CD4-positive, CD25-positive, alpha-beta regulatory T cell (primary cell): ENCODE measurements around the gene CCM2. TPM values are rescaled to one million over a fixed set of nuclear protein-coding genes. Genes with fewer than 3 reads are reported as not detected.

Source experiments
- ATAC-seq, 2 donors: fragments of 150-1000 bp; cut with Tn5 transposase; one replicate each; pipeline ENCODE4 v1.10.0; 2021; ENCODE audit warnings: low read depth in 2 of 2, moderate number of reproducible peaks in 2 of 2, moderate library complexity in 1 of 2
- DNase-seq, 3 donors: peaks; one replicate each; pipeline versions ENCODE4 v3.0.0 to v3.0.0-alpha.2; 2012 to 2022; ENCODE audit warnings: mixed read lengths in 1 of 3
- H3K27ac ChIP-seq: one replicate; pipeline ENCODE4 v1.7.0; 2013; ENCODE audit warnings: mild to moderate bottlenecking, low read length; ENCODE audit not compliant: insufficient read depth, poor library complexity, severe bottlenecking
- H3K27me3 ChIP-seq: one replicate; pipeline ENCODE4 v1.7.0; 2013; ENCODE audit warnings: low read length; ENCODE audit not compliant: control insufficient read depth, insufficient read depth
- H3K36me3 ChIP-seq: one replicate; pipeline ENCODE4 v1.7.0; 2013; ENCODE audit warnings: mild to moderate bottlenecking, low read length, moderate library complexity; ENCODE audit not compliant: control insufficient read depth, insufficient read depth
- H3K4me1 ChIP-seq: 2 replicates; pipeline ENCODE4 v1.7.0; 2013; ENCODE audit warnings: mild to moderate bottlenecking, low read length; ENCODE audit not compliant: insufficient read depth, control insufficient read depth, poor library complexity, severe bottlenecking
- H3K4me3 ChIP-seq: one replicate; pipeline ENCODE4 v1.7.0; 2013; ENCODE audit warnings: low read depth, mild to moderate bottlenecking, low read length, moderate library complexity
- H3K9me3 ChIP-seq, 2 experiments: 1 replicate in 1 of 2; 2 replicates in 1 of 2; pipeline ENCODE4 v1.7.0; 2013; ENCODE audit warnings: low read length in 2 of 2, mild to moderate bottlenecking in 1 of 2, moderate library complexity in 1 of 2; ENCODE audit not compliant: control insufficient read depth in 2 of 2
- H3K27ac Mint-ChIP-seq, 3 donors: one replicate each; pipeline ENCODE4 v1.8.0; 2020 to 2022; ENCODE audit warnings: mild to moderate bottlenecking in 3 of 3, mixed read lengths in 3 of 3, moderate library complexity in 2 of 3
- H3K27me3 Mint-ChIP-seq: one replicate; pipeline ENCODE4 v1.8.0; 2022; ENCODE audit warnings: mild to moderate bottlenecking, mixed read lengths
- H3K36me3 Mint-ChIP-seq: one replicate; pipeline ENCODE4 v1.8.0; 2020; ENCODE audit warnings: mixed read lengths
- H3K4me1 Mint-ChIP-seq, 4 donors: one replicate each; pipeline ENCODE4 v1.8.0; 2020 to 2022; ENCODE audit warnings: mixed read lengths in 4 of 4, mild to moderate bottlenecking in 1 of 4
- H3K4me3 Mint-ChIP-seq, 4 donors: one replicate each; pipeline ENCODE4 v1.8.0; 2020 to 2022; ENCODE audit warnings: mild to moderate bottlenecking in 4 of 4, mixed read lengths in 4 of 4, moderate library complexity in 3 of 4
- H3K9me3 Mint-ChIP-seq, 7 donors: one replicate each; pipeline ENCODE4 v1.8.0; 2020 to 2022; ENCODE audit warnings: mixed read lengths in 7 of 7, mild to moderate bottlenecking in 3 of 7, moderate library complexity in 2 of 7
- polyA plus RNA-seq, 4 donors: library from polyadenylated mRNA; unstranded; fragments of 300-500 nt; fragmentation: Illumina TruSeq; gene quantifications; one replicate each; pipeline ENCODE4 v1.2.3, GENCODE V29; 2021
- total RNA-seq: library from RNA; stranded (reverse); gene quantifications from one replicate; pipeline ENCODE4 v1.2.3, GENCODE V29; 2022

CCM2 gene
- total and polyA plus RNA-seq, 5 donors from 2014 or later: 139 to 190 (median 156) TPM

GRCh38 chr7:45068236-45069023, 68.4 kb downstream of the CCM2 start:
- Histone ChIP-seq H3K27ac (peak overlapping the region; percentile 26), H3K4me3 (no peak overlapping the region), H3K36me3 (peaks cover 96% of the 10 kb centered on the region), H3K4me1 (peaks cover 8% of the 10 kb centered on the region), H3K27me3 (no peaks in the 10 kb centered on the region), H3K9me3 (no peaks in the 10 kb centered on the region)
- ATAC-seq (no peak), DNase-seq (peak in 1 of 3 donors; percentile 39)
- H3K27me3 Mint-ChIP-seq: peaks cover 4% of the 10 kb centered on the region
- peaks cover 39% of the 10 kb centered on the region for H3K36me3 Mint-ChIP-seq
- H3K9me3 Mint-ChIP-seq: no peaks in the 10 kb centered on the region
- H3K27ac Mint-ChIP-seq: peak overlapping the region in 1 of 3 donors; percentile 65
- H3K4me3 Mint-ChIP-seq: no peak overlapping the region
- peaks cover 0 to 68% (median 26%) of the 10 kb centered on the region in 4 donors for H3K4me1 Mint-ChIP-seq

DNA sequence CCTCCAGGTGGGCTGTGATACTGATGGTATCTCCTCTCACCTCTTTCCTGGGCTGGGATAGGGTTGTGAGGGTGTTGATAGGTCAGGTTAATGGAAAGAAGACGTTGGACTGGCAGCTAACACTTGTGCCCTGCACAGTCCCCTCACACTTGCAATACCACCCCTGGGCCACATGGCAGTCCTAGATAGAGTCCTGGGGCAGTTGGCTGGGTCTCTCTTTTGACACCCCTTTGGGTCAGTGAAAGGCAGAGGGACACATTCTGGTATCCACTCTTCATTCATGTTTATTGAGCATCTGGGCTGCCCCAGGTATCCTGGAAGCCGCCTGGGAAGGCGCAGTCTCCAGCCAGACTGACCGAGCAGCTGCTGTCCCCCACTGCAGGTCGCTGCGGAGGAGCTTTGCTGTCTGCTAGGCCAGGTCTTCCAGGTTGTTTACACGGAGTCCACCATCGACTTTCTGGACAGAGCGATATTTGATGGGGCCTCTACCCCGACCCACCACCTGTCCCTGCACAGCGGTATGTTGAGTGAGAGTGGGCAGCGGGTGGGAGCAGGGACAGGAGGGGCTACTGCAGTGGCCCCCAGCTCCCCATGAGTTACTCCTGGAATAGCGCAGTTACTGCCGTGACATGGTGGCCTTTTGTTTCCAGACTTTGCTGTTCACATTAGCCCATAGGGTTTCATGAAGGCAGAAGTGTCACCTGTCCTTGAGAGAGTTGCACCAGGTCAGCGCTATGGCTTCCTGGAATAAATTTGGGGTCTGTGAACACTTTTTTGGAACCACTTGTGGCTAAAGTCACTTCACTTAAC, 69.6 kb downstream of the CCM2 start:
- Mint-ChIP-seq H3K4me3 (peak overlapping the region in 1 of 4 donors; percentile 86), H3K36me3 (peaks cover 38% of the 10 kb centered on the region), H3K27ac (no peak overlapping the region), H3K4me1 (peaks cover 0 to 55% (median 25%) of the 10 kb centered on the region in 4 donors), H3K9me3 (no peaks in the 10 kb centered on the region), H3K27me3 (peaks cover 4% of the 10 kb centered on the region)
- Histone ChIP-seq H3K27me3 (no peaks in the 10 kb centered on the region), H3K9me3 (no peaks in the 10 kb centered on the region), H3K4me1 (peaks cover 8% of the 10 kb centered on the region), H3K4me3 (no peak overlapping the region), H3K27ac (no peak overlapping the region), H3K36me3 (peaks cover 96% of the 10 kb centered on the region)
- DNase-seq (no peak), ATAC-seq (no peak)

DNA sequence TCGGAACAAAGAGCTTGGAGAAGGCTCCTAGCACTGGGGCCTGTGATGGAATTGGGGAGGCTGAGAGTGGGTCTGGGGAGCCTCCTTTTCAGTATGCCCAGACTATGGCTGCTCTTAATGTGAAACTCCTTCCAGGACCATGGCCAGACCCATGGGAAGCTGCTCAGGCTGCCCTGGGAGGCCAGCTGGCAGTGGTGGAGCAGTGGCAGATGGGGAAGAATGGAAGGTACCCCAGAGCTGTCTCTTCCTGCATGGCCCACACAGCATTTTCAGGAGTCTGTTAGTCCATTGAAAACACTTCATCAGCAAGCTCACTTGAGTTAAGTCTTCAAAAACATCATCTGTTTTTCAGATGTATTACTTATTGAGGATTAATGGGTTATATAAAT, 70.2 kb downstream of the CCM2 start:
- H3K4me3 ChIP-seq: no peak overlapping the region
- no peaks in the 10 kb centered on the region for H3K27me3 ChIP-seq
- H3K36me3 Mint-ChIP-seq: peaks cover 40% of the 10 kb centered on the region
- peak overlapping the region in 1 of 4 donors; percentile 86 for H3K4me3 Mint-ChIP-seq
- ATAC-seq: no peak
- H3K9me3 ChIP-seq: no peaks in the 10 kb centered on the region
- peaks cover 8% of the 10 kb centered on the region for H3K4me1 ChIP-seq
- no peak for DNase-seq
- no peak overlapping the region for H3K27ac ChIP-seq
- H3K27ac Mint-ChIP-seq: no peak overlapping the region
- H3K9me3 Mint-ChIP-seq: no peaks in the 10 kb centered on the region
- peaks cover 4% of the 10 kb centered on the region for H3K27me3 Mint-ChIP-seq
- peaks cover 0 to 54% (median 22%) of the 10 kb centered on the region in 4 donors for H3K4me1 Mint-ChIP-seq
- H3K36me3 ChIP-seq: peaks cover 96% of the 10 kb centered on the region

GRCh38 chr7:45071528-45071927, 71.5 kb downstream of the CCM2 start:
- H3K4me1 ChIP-seq: peaks cover 8% of the 10 kb centered on the region
- no peak overlapping the region for H3K4me3 Mint-ChIP-seq

GRCh38 chr7:45072131-45073030, 72.4 kb downstream of the CCM2 start:
- Mint-ChIP-seq H3K27me3 (peaks cover 4% of the 10 kb centered on the region), H3K27ac (peak overlapping the region in 1 of 3 donors; percentile 20), H3K36me3 (peaks cover 36% of the 10 kb centered on the region), H3K4me1 (peaks cover 0 to 36% (median 14%) of the 10 kb centered on the region in 4 donors), H3K9me3 (no peaks in the 10 kb centered on the region), H3K4me3 (no peak overlapping the region)
- H3K4me1 ChIP-seq: peaks cover 8% of the 10 kb centered on the region
- no peaks in the 10 kb centered on the region for H3K9me3 ChIP-seq
- ATAC-seq (peak in 1 of 2 donors; percentile 26), DNase-seq (no peak)
- H3K4me3 ChIP-seq: no peak overlapping the region
- H3K27me3 ChIP-seq: no peaks in the 10 kb centered on the region
- peaks cover 98% of the 10 kb centered on the region for H3K36me3 ChIP-seq
- no peak overlapping the region for H3K27ac ChIP-seq

More at GRCh38 chr7:45071528-45071927, 71.5 kb downstream of the CCM2 start:
- H3K36me3 Mint-ChIP-seq: peaks cover 36% of the 10 kb centered on the region
- H3K27ac Mint-ChIP-seq: peak overlapping the region in 2 of 3 donors; percentile 32 to 73
- H3K9me3 Mint-ChIP-seq: no peaks in the 10 kb centered on the region
- H3K4me1 Mint-ChIP-seq: peaks cover 0 to 44% (median 15%) of the 10 kb centered on the region in 4 donors
- H3K27me3 ChIP-seq: no peaks in the 10 kb centered on the region
- ATAC-seq (no peak), DNase-seq (no peak)
- no peak overlapping the region for H3K27ac ChIP-seq
- H3K36me3 ChIP-seq: peaks cover 96% of the 10 kb centered on the region
- peaks cover 4% of the 10 kb centered on the region for H3K27me3 Mint-ChIP-seq
- no peaks in the 10 kb centered on the region for H3K9me3 ChIP-seq
- no peak overlapping the region for H3K4me3 ChIP-seq

DNA sequence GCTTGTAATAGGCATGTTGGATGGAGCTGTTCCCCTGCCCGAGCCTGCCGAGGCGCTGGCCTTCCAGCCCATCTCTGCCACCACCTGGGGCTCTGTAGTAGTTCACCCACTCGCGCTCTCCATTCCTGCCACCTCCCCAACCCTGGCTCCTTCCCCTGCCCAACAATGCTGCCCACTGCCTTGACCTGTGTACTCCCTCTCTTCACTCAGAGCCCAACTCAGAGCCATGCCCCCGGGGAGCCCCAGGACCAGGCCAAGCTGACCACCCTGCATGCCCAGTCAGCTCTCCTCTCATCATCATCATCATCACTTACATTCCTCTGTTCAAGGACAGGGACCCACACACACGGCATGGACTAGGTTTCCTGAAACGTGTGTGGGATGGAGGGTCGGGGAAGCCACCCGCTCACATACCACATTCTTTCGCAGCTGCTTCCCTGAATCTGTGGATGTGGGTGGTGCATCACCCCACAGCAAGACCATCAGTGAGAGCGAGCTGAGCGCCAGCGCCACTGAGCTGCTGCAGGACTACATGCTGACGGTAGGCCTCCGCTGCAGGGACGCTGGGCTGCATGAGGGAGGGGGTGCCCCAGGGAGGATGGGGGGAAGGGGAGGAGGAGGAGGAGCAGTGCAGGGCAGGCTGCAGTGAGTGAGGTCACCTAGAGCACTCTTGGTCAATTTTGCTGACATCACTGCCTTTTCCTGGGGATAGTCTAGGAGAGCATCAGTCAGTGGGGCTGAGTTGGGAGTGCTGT, 73.2 kb downstream of the CCM2 start:
- H3K9me3 Mint-ChIP-seq: no peaks in the 10 kb centered on the region
- peaks cover 0 to 34% (median 10%) of the 10 kb centered on the region in 4 donors for H3K4me1 Mint-ChIP-seq
- ATAC-seq: no peak
- Histone ChIP-seq H3K4me1 (peaks cover 2% of the 10 kb centered on the region), H3K36me3 (peaks cover 94% of the 10 kb centered on the region), H3K27ac (no peak overlapping the region), H3K4me3 (no peak overlapping the region), H3K27me3 (no peaks in the 10 kb centered on the region), H3K9me3 (no peaks in the 10 kb centered on the region)
- peaks cover 3% of the 10 kb centered on the region for H3K27me3 Mint-ChIP-seq
- no peak overlapping the region for H3K4me3 Mint-ChIP-seq
- no peak for DNase-seq
- peaks cover 36% of the 10 kb centered on the region for H3K36me3 Mint-ChIP-seq
- H3K27ac Mint-ChIP-seq: peak overlapping the region in 1 of 3 donors; percentile 20
